Endothelial cell (in vitro differentiated cells): ENCODE measurements around the gene ORMDL3. TPM values are rescaled to one million over a fixed set of nuclear protein-coding genes. Genes with fewer than 3 reads are reported as not detected.
"Not testable (repeated sequence)": the region's sequence is repeated elsewhere in the genome, so short reads cannot be mapped to it uniquely, and the experiment has no call there.

Experiments used
- DNase-seq: peaks from one replicate; pipeline ENCODE4 v3.0.0; 2021; ENCODE audit warnings: low spot score
- H3K27ac Mint-ChIP-seq: one replicate; pipeline ENCODE4 v1.8.0; 2021; ENCODE audit warnings: mixed read lengths, inconsistent platforms; ENCODE audit not compliant: unreplicated experiment
- H3K27me3 Mint-ChIP-seq: one replicate; pipeline ENCODE4 v1.8.0; 2021; ENCODE audit warnings: mild to moderate bottlenecking, moderate library complexity, mixed read lengths, inconsistent platforms; ENCODE audit not compliant: unreplicated experiment
- H3K36me3 Mint-ChIP-seq: one replicate; pipeline ENCODE4 v1.8.0; 2021; ENCODE audit warnings: mild to moderate bottlenecking, low read depth, mixed read lengths, inconsistent platforms; ENCODE audit not compliant: unreplicated experiment
- H3K4me1 Mint-ChIP-seq: one replicate; pipeline ENCODE4 v1.8.0; 2021; ENCODE audit warnings: mild to moderate bottlenecking, mixed read lengths, inconsistent platforms; ENCODE audit not compliant: unreplicated experiment
- H3K4me3 Mint-ChIP-seq: one replicate; pipeline ENCODE4 v1.8.0; 2021; ENCODE audit warnings: mild to moderate bottlenecking, mixed read lengths, inconsistent platforms; ENCODE audit not compliant: unreplicated experiment
- H3K9me3 Mint-ChIP-seq: one replicate; pipeline ENCODE4 v1.8.0; 2021; ENCODE audit warnings: mixed read lengths, inconsistent platforms; ENCODE audit not compliant: unreplicated experiment
- total RNA-seq: library from RNA; stranded (reverse); fragmentation: NEBNext Ultra II Directional; extraction: Animal tissue kit (Norgen Biotek cat#: 25700); gene quantifications from one replicate; pipeline ENCODE4 v1.2.1, GENCODE V29; 2021; ENCODE audit not compliant: unreplicated experiment
- TF ChIP-seq, protein P1 (sequence below): fragments of 200-600 bp; sonication (generic); IDR thresholded peaks from one replicate; pipeline ENCODE4 v1.5.0; 2021; ENCODE audit warnings: antibody characterized with exemption; ENCODE audit not compliant: unreplicated experiment

The ORMDL3 gene
- total RNA-seq, 1 donor from 2014 or later: 49.3 TPM

- no peak for DNase-seq
- Mint-ChIP-seq H3K36me3 (no peaks in the 10 kb centered on the region), H3K4me3 (no peak overlapping the region), H3K9me3 (no peaks in the 10 kb centered on the region), H3K27me3 (no peaks in the 10 kb centered on the region), H3K4me1 (peaks cover 9% of the 10 kb centered on the region), H3K27ac (no peak overlapping the region)
- TF ChIP-seq, protein P1, sequence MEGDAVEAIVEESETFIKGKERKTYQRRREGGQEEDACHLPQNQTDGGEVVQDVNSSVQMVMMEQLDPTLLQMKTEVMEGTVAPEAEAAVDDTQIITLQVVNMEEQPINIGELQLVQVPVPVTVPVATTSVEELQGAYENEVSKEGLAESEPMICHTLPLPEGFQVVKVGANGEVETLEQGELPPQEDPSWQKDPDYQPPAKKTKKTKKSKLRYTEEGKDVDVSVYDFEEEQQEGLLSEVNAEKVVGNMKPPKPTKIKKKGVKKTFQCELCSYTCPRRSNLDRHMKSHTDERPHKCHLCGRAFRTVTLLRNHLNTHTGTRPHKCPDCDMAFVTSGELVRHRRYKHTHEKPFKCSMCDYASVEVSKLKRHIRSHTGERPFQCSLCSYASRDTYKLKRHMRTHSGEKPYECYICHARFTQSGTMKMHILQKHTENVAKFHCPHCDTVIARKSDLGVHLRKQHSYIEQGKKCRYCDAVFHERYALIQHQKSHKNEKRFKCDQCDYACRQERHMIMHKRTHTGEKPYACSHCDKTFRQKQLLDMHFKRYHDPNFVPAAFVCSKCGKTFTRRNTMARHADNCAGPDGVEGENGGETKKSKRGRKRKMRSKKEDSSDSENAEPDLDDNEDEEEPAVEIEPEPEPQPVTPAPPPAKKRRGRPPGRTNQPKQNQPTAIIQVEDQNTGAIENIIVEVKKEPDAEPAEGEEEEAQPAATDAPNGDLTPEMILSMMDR: no peak
These were observed 28.2 kb downstream of the ORMDL3 start for GRCh38 chr17:39899215-39899614.

DNA sequence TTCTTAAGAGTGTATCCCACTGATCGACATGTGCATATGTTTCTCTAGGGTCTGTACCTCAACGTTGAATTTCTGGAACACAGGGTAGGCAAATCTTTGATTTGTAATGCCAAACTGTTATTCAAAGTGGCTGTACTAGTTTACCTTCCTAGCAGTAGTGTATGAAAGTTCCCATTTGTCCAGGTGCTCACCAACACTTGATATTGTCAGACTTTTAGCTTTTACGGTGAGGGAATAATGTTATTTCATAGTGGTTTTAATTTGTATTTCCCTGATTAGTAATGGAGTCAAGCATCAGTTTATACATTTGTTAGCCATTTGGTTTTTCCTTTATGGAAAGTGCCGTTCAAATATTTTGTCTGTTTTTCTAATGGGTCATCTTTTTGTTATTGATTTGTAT lies 29.3 kb downstream of the ORMDL3 start:
- no peaks in the 10 kb centered on the region for H3K9me3 Mint-ChIP-seq
- H3K36me3 Mint-ChIP-seq: no peaks in the 10 kb centered on the region
- no peak for DNase-seq
- H3K27ac Mint-ChIP-seq: no peak overlapping the region
- H3K4me3 Mint-ChIP-seq: no peak overlapping the region
- TF ChIP-seq, protein P1: no peak
- peaks cover 16% of the 10 kb centered on the region for H3K4me1 Mint-ChIP-seq
- H3K27me3 Mint-ChIP-seq: no peaks in the 10 kb centered on the region

DNA sequence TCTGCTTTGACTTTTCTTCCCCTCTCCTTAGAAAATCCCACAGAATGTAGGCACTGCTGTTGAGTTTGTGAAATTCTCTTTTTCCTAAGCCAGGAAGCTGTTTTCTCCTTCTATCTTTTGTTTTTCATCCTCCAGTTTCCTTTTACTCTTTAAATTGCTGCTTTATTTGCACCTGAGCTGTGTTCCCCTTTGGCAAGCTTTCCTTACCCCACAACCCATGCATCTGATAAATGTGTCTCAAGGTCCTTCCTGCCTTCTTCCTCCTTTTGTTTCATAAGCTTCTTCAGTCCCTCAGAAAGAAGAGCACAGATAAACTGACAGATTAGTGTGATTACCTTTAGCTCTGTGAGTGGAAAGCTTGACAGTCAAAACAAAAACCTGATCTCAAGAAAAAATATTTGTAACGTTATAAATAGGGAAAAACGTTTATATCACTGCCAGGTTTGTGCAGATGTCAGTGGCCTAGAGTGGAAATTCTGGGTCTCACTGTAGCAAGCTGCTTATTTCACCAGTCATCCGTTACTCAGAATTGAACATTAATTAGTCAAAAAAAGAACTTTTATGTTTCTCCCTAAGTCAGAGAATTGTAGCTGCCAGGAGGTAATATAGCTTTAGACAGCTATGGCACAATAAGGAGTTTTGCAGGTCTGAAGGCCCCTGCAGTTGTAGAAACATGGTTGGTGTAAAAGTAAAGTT lies 32.6 kb downstream of the ORMDL3 start:
- Mint-ChIP-seq H3K27me3 (no peaks in the 10 kb centered on the region), H3K36me3 (no peaks in the 10 kb centered on the region), H3K9me3 (no peaks in the 10 kb centered on the region), H3K27ac (peak overlapping the region; percentile 87), H3K4me1 (peaks cover 19% of the 10 kb centered on the region), H3K4me3 (peak overlapping the region; percentile 27)
- TF ChIP-seq, protein P1: no peak
- no peak for DNase-seq

GRCh38 chr17:39889200-39889599 lies 38.2 kb downstream of the ORMDL3 start:
- DNase-seq: no peak
- H3K4me1 Mint-ChIP-seq: peaks cover 10% of the 10 kb centered on the region
- no peaks in the 10 kb centered on the region for H3K27me3 Mint-ChIP-seq
- TF ChIP-seq, protein P1: no peak
- no peaks in the 10 kb centered on the region for H3K36me3 Mint-ChIP-seq
- no peak overlapping the region for H3K4me3 Mint-ChIP-seq
- H3K9me3 Mint-ChIP-seq: no peaks in the 10 kb centered on the region
- H3K27ac Mint-ChIP-seq: no peak overlapping the region

DNA sequence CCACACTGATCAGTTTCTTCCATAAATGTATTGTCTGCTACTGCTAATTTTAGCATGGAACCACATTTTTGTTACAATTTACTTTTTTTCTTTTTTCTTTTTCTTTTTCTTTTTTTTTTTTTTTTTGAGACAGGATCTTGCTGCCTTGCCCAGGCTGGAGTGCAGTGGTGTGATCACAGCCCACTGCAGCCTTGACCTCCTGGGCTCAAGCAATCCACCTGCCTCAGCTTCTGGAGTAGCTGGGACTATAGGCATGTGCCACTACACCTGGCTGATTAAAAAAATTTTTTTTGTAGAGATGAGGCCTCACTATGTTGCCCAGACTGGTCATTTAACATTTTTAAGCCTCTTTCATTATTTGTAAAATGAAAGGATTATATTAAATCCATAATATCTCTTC lies 40.3 kb downstream of the ORMDL3 start:
- Mint-ChIP-seq H3K27ac (no peak overlapping the region), H3K36me3 (no peaks in the 10 kb centered on the region), H3K4me1 (no peaks in the 10 kb centered on the region), H3K4me3 (no peak overlapping the region), H3K9me3 (no peaks in the 10 kb centered on the region), H3K27me3 (no peaks in the 10 kb centered on the region)
- no peak for DNase-seq
- TF ChIP-seq, protein P1: no peak

GRCh38 chr17:39886102-39886501 lies 41.3 kb downstream of the ORMDL3 start:
- not testable (repeated sequence) for H3K9me3 Mint-ChIP-seq, H3K27ac Mint-ChIP-seq, H3K4me1 Mint-ChIP-seq, H3K27me3 Mint-ChIP-seq, H3K36me3 Mint-ChIP-seq, DNase-seq, H3K4me3 Mint-ChIP-seq
